Stimulated activated naive CD8-positive, alpha-beta T cell treated with anti-CD3 and anti-CD28 coated beads, Interleukin-15, amount 100 ng/mL, for 72 hours (primary cell): ENCODE results near the gene MCM5.
"Not testable (repeated sequence)": the region's sequence is repeated elsewhere in the genome, so short reads cannot be mapped to it uniquely, and the experiment has no call there.

ENCODE experiments used
- ATAC-seq: fragments of 150-1000 bp; cut with Tn5 transposase; 2 replicates; pipeline ENCODE4 v1.10.0; 2021; ENCODE audit warnings: mild to moderate bottlenecking, moderate library complexity
- DNase-seq, 2 donors: peaks; one replicate each; pipeline ENCODE4 v3.0.0; 2021 to 2022
- H3K27ac Mint-ChIP-seq, 2 donors: one replicate each; pipeline ENCODE4 v1.8.0; 2022; ENCODE audit warnings: mild to moderate bottlenecking in 2 of 2, mixed read lengths in 2 of 2, moderate library complexity in 2 of 2
- H3K27me3 Mint-ChIP-seq: one replicate; pipeline ENCODE4 v1.8.0; 2022; ENCODE audit warnings: mixed read lengths
- H3K4me1 Mint-ChIP-seq: one replicate; pipeline ENCODE4 v1.8.0; 2022; ENCODE audit warnings: mild to moderate bottlenecking, mixed read lengths
- H3K4me3 Mint-ChIP-seq, 2 donors: one replicate each; pipeline ENCODE4 v1.8.0; 2022; ENCODE audit warnings: mild to moderate bottlenecking in 2 of 2, mixed read lengths in 2 of 2, moderate library complexity in 1 of 2
- H3K9me3 Mint-ChIP-seq, 2 donors: one replicate each; pipeline ENCODE4 v1.8.0; 2022; ENCODE audit warnings: mixed read lengths in 2 of 2

Gene MCM5

DNA sequence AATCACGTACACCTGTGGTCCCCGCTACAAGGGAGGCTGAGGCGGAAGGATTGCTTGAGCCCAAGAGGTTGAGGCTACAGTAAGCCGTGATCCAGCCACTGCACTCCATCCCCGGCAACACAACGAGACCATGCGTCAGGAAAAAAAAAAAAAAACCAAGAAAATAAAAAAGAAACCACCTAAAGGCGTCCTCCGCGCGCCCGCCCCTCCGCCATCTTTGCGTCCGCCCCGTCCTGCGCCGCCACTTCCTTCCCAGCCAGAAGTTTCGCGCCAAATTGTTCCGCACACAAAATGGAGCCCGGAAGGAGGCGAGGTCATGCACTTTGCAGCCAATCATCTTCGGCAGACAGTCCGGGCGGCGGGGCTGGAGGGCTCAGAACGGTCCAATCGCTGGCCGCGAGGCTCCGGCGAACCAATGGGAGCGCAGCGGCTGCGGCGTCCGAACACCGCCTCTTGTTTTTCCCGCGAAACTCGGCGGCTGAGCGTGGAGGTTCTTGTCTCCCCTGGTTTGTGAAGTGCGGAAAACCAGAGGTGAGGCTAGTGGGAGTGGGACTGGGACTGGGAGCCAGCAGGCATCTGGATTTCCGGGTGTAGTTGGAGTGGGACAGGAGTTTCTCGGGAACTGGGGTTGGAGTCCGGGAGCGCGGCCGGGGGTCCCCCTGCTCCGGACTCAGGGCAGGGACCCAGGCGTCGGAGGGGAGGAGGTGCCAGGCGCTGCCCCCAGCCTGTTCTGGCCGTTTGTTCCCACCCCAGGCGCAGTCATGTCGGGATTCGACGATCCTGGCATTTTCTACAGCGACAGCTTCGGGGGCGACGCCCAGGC lies at the start of gene MCM5:
Gene MCM5 (plus strand): TSS at position 463 of the 823 bp plus-strand sequence. CDS start 299 bp downstream, at position 762.
- H3K9me3 Mint-ChIP-seq, result no peaks in the 10 kb centered on the region
- H3K27me3 Mint-ChIP-seq, result no peaks in the 10 kb centered on the region
- H3K4me3 Mint-ChIP-seq, result peak within 1 kb of the TSS; percentile 98 to 100
- peak within 1 kb of the TSS; percentile 100 for H3K27ac Mint-ChIP-seq
- ATAC-seq (peak; percentile 99), DNase-seq (peak; percentile 96 to 98)
- H3K4me1 Mint-ChIP-seq, result peaks cover 45% of the 10 kb centered on the region

- DNase-seq, result peak; percentile 84 to 87
- Mint-ChIP-seq H3K27me3 (peaks cover 40% of the 10 kb centered on the region), H3K27ac (peak overlapping the region; percentile 68 to 84), H3K9me3 (no peaks in the 10 kb centered on the region), H3K4me3 (peak overlapping the region; percentile 84 to 87), H3K4me1 (peaks cover 34% of the 10 kb centered on the region)
- ATAC-seq, result peak; percentile 92
Measured at GRCh38 chr22:35350539-35351503, 49.1 kb upstream of the MCM5 start.

DNA sequence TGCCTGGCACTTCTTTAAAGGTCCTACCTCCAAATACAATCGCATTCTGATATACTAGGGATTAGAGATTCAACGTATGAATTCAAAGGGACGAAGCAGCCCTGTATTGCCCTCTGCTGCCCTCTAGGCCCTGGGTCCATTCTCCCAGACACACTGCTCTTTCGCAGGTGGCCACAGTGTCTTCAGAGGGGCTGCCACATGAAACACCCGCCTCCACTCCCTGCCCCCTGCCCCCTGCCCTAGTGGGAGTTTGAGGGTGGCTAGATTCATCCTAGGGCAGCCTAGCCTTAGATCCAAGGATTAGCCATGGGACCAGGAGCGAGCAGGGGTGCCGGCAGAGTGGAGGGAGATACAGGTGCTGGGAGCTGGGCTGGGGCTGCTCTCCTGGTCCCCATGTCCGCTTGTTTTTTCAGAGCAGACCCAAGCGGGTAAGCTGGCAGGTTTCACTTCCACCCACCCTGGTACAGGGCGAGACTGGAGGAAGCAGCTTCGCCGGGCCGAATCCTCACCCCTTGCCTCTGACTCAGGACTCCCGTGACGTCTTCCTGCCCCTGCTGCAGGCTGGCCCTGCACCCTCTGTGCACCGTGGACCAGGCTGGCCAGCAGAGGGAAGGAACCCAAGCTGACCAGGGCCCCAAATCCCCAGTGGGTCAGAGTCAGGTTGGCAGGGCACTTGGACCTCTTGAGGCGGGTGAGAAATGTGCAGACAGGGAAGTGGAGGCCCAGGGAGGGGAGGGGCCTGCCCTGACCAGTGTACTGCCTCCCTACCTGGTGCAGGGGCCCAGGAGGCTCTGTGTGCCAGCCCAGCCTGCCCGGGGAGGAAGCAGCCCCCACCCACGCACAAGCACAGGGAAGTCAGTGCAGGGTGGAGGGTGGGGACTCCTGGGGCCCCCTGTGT lies 47.5 kb upstream of the MCM5 start:
- H3K4me3 Mint-ChIP-seq, result peak overlapping the region; percentile 69 to 87
- ATAC-seq (peak; percentile 75), DNase-seq (peak; percentile 52 to 61)
- H3K4me1 Mint-ChIP-seq, result peaks cover 34% of the 10 kb centered on the region
- H3K27ac Mint-ChIP-seq, result peak overlapping the region in 1 of 2 donors; percentile 88
- no peaks in the 10 kb centered on the region for H3K9me3 Mint-ChIP-seq
- H3K27me3 Mint-ChIP-seq, result peaks cover 47% of the 10 kb centered on the region

DNA sequence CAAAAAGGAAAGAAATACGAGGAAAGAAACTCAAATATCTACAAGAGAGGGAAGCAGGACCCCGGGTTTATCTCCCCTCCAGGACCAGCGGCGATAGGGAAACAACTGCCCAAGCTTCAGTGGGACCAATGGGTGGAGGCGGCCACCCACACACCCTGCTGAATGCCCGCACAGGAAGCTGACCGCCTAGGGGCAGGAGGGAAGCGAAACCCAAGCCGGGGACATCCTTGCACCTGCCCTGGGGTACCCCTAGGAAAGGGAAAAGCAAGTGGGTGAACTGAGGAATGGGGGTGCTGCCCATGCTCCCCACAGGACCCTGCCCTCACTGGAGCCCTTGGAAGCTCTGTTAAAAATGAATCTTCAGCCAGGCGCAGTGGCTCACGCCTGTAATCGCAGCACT lies 46.6 kb upstream of the MCM5 start:
- Mint-ChIP-seq H3K27me3 (peaks cover 47% of the 10 kb centered on the region), H3K27ac (no peak overlapping the region), H3K4me3 (peak overlapping the region; percentile 69 to 87), H3K9me3 (no peaks in the 10 kb centered on the region), H3K4me1 (peaks cover 34% of the 10 kb centered on the region)
- ATAC-seq (no peak), DNase-seq (no peak)

DNA sequence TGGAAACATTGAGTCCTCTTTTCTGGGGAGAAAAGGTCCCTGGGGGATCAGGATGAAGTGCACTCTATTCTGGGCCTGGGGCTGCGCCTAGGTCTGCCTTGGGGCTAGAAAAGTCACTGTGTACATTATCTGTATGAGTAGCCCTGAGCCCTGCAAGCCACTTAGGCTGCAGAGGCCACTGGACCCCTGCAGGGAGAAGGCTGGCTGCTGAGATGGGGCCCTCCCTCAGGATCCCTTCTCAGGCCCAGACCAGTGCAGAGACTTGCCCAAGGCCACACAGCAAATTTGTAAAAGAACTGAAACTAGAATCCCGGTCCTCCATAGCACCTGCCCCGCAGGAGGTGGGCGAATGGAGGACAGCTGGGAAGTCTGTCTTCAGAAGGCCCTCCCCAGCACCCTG lies 45.9 kb upstream of the MCM5 start:
- Mint-ChIP-seq H3K27me3 (peaks cover 47% of the 10 kb centered on the region), H3K4me1 (peaks cover 34% of the 10 kb centered on the region), H3K9me3 (no peaks in the 10 kb centered on the region), H3K27ac (no peak overlapping the region), H3K4me3 (no peak overlapping the region)
- DNase-seq (no peak), ATAC-seq (no peak)

- ATAC-seq, result no peak
- peaks cover 5% of the 10 kb centered on the region for H3K4me1 Mint-ChIP-seq
- no peak overlapping the region for H3K27ac Mint-ChIP-seq
- H3K4me3 Mint-ChIP-seq, result no peak overlapping the region
- no peaks in the 10 kb centered on the region for H3K9me3 Mint-ChIP-seq
- H3K27me3 Mint-ChIP-seq, result peaks cover 34% of the 10 kb centered on the region
- DNase-seq, result no peak
Measured at GRCh38 chr22:35357883-35358621, 41.9 kb upstream of the MCM5 start.

DNA sequence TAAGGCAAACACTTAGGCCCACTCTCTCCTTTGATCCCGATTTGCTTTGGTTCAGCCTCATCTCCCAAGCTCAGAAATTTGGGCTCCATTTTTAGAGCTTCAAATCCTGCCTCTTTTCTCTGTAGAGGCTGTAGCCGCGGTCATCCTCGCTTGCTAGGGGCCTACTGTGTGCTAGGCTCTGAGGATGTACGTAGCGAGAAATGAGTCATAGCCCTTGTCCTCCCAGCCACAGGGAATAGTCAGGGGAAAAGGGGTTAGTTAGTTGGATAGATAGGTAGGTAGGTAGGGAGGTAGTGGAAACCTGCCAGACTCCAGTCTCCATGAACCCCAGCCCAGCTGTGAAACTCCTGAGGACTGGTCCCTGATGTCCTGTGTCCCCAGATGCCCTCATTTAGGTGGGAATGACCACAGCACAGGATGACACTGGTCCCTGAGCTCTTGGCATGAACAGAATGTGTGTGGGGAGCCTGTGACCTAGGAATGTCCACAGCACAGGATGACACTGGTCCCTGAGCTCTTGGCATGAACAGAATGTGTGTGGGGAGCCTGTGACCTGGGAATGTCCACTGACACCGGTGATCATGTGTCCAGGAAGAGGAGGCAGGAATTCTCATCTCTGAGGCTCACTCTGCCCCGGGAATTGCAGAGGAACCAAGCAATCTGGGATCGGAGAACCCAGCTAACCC lies 40.4 kb upstream of the MCM5 start:
- ATAC-seq, result no peak
- H3K27me3 Mint-ChIP-seq, result peaks cover 34% of the 10 kb centered on the region
- H3K4me3 Mint-ChIP-seq, result no peak overlapping the region
- H3K27ac Mint-ChIP-seq, result peak overlapping the region in 1 of 2 donors; percentile 61
- no peaks in the 10 kb centered on the region for H3K4me1 Mint-ChIP-seq
- no peaks in the 10 kb centered on the region for H3K9me3 Mint-ChIP-seq
- no peak for DNase-seq

DNA sequence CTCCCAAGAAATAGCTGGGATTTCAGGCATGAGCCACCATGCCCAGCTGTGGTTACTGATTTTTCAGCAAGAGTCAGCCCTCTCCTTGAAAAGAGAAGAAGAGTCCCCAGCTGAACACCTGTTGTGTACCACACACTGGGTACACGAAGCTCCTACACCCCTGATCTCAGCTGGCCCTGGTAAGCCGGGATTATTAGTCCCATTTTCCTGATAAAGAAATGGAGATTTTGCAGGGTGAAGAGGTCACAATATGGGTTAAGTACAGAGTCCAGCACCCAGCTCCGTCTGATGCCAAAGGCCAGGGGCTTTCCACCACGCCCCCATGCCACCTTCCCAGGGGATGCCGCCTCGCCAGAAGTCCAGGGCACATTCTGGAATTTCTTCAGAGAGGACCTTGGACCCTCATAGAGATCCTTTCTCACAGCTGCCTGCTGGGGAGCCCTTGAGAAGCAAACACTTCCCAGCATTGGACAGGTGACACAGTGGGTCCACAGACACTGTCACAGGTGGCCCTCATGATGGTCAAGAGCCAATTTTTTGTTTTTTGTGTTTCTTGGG lies 38.9 kb upstream of the MCM5 start:
- peaks cover 31% of the 10 kb centered on the region for H3K27me3 Mint-ChIP-seq
- DNase-seq (no peak), ATAC-seq (no peak)
- no peaks in the 10 kb centered on the region for H3K4me1 Mint-ChIP-seq
- no peak overlapping the region for H3K4me3 Mint-ChIP-seq
- no peaks in the 10 kb centered on the region for H3K9me3 Mint-ChIP-seq
- H3K27ac Mint-ChIP-seq, result no peak overlapping the region

DNA sequence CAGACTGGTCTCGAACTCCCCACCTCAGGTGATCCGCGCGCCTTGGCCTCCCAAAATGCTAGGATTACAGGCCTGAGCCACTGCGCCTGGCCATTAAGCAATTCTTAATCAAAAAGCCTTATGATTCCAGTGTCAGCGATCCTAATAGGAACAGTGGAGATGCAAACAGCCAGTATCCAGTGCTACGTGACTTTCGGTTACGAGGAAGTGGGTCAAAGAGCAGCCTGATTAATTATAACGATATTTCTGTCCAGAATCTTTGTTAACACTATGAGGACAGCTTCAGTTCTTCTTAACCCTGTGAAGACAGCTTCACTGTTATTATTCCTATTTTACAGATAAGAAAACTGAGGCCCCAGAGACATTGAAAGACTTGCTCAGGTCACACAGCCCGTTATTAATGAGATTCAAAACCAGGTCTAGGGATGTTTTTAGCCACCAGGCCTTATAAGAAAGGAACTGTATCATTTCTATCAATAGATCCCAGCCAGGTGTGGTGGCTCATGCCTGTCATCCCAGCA lies 36.3 kb upstream of the MCM5 start:
- H3K4me3 Mint-ChIP-seq, result no peak overlapping the region

DNA sequence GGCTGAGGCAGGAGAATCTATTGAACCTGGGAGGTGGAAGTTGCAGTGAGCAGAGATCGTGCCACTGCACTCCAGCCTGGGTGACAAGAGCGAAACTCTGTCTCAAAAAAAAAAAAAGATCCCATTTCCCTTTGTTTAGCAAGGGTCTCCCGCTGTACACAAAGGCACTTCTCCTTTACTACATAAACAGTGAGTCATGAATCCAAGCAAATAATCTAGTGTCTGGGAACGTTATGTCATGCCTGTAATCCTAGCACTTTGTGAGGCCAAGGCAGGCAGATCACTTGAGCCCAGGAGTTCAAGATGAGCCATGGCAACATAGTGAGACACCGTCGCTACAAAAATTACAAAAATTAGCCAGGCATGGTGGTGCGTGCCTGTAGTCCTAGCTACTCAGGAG lies 35.7 kb upstream of the MCM5 start:
- not testable (repeated sequence) for H3K4me1 Mint-ChIP-seq, H3K9me3 Mint-ChIP-seq, H3K27ac Mint-ChIP-seq, H3K4me3 Mint-ChIP-seq, DNase-seq, ATAC-seq
- peaks cover 57% of the 10 kb centered on the region for H3K27me3 Mint-ChIP-seq

More for the DNA sequence above, 36.3 kb upstream of the MCM5 start:
- ATAC-seq (no peak), DNase-seq (no peak)
- no peaks in the 10 kb centered on the region for H3K9me3 Mint-ChIP-seq
- peaks cover 51% of the 10 kb centered on the region for H3K27me3 Mint-ChIP-seq
- H3K4me1 Mint-ChIP-seq, result no peaks in the 10 kb centered on the region
- H3K27ac Mint-ChIP-seq, result no peak overlapping the region

GRCh38 chr22:35367331-35367886 lies 32.5 kb upstream of the MCM5 start:
- Mint-ChIP-seq H3K27ac (peak overlapping the region in 1 of 2 donors; percentile 75), H3K4me1 (peaks cover 6% of the 10 kb centered on the region), H3K4me3 (no peak overlapping the region), H3K27me3 (peaks cover 60% of the 10 kb centered on the region), H3K9me3 (no peaks in the 10 kb centered on the region)
- no peak for DNase-seq
- no peak for ATAC-seq

DNA sequence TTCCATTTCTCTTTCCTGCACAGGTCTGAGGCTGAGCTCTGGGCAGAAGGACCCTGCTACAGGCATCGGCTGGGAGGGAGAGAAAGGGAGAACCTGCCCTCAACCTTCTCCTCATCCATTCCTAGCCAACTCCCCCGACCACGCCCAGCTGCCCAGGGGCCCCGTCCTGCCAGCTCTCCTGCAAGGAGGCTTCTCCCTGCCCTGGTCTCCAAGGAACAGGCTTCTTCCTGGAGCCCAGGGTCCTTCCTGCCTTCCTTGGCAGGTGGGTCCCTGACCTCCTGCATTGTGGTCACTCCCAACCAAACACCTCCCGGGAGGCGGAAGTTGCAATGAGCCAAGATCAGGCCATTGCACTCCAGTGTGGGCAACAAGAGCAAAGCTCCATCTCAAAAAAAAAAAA lies 31.6 kb upstream of the MCM5 start:
- Mint-ChIP-seq H3K4me3 (no peak overlapping the region), H3K9me3 (no peaks in the 10 kb centered on the region), H3K27me3 (peaks cover 59% of the 10 kb centered on the region), H3K4me1 (peaks cover 6% of the 10 kb centered on the region), H3K27ac (no peak overlapping the region)
- ATAC-seq (no peak), DNase-seq (no peak)

DNA sequence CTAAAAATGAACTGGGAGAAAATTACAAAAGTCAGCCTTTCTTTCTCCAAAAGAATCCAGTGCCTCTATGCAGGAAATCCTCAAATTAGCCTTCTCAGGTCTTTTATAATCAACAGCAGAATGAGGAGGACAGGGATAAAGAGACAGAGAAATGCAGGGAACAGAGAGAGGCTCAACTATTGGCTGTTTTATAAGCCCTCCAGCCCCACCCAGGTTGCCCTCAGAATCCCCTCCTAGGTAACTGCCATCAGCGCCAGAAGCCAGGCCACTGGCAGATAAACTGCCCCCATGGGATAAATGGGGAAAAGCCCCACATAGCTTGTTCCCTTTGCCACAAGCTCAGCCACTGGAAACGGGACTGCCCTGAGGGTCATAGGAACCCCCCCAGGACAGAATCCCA lies 29.9 kb upstream of the MCM5 start:
- peaks cover 59% of the 10 kb centered on the region for H3K27me3 Mint-ChIP-seq
- no peak overlapping the region for H3K27ac Mint-ChIP-seq
- H3K4me3 Mint-ChIP-seq, result no peak overlapping the region
- H3K9me3 Mint-ChIP-seq, result no peaks in the 10 kb centered on the region
- peaks cover 6% of the 10 kb centered on the region for H3K4me1 Mint-ChIP-seq
- ATAC-seq (no peak), DNase-seq (no peak)
